SK-N-SH (cell line): Measurements from ENCODE around the gene RICTOR. TPM values are rescaled to one million over a fixed set of nuclear protein-coding genes. Genes with fewer than 3 reads are reported as not detected.

ENCODE experiments used
- CTCF ChIA-PET: fragments of 300-600, 350-600 bp; formaldehyde crosslinking; extraction: SDS; loops from one replicate; lab custom pipeline; 2021; lab: Yijun Ruan, JAX
- POLR2A ChIA-PET: fragments of 350-600 bp; sonication (Branson Sonifier 250); formaldehyde crosslinking; extraction: SDS; loops from one replicate; lab custom pipeline; 2020; ENCODE audit warnings: antibody characterized with exemption, inconsistent platforms; lab: Yijun Ruan, JAX
- DNase-seq: peaks from one replicate; pipeline ENCODE4 v3.0.0; 2012
- H2AFZ ChIP-seq: fragments of 200-600 bp; sonication (generic); 2 replicates; pipeline ENCODE4 v1.8.1; 2016; ENCODE audit warnings: antibody characterized with exemption, mild to moderate bottlenecking, low read depth
- H3F3A ChIP-seq: fragments of 200-600 bp; sonication (generic); replicated peaks from 2 replicates; pipeline ENCODE3; 2016; ENCODE audit warnings: antibody characterized with exemption, mild to moderate bottlenecking; ENCODE audit not compliant: insufficient read depth
- H3K27ac ChIP-seq, 2 experiments: fragments of 200-500 bp in 1 of 2; fragments of 200-600 bp in 1 of 2; sonication (Bioruptor generic) in 1 of 2; sonication (generic), shearing (Covaris generic) in 1 of 2; 2 replicates each; pipeline versions ENCODE4 v1.5.1 to v1.6.1; 2014 to 2016; ENCODE audit warnings: low read depth in 2 of 2, inconsistent platforms in 1 of 2, low read length in 1 of 2, mild to moderate bottlenecking in 1 of 2, mixed read lengths in 1 of 2
- H3K27me3 ChIP-seq: fragments of 200-600 bp; sonication (generic), shearing (Covaris generic); 2 replicates; pipeline ENCODE4 v1.6.1; 2016; ENCODE audit warnings: mixed run types; ENCODE audit not compliant: insufficient read depth
- H3K36me3 ChIP-seq, 2 experiments: fragments of 200-500 bp in 1 of 2; fragments of 200-600 bp in 1 of 2; sonication (Bioruptor generic) in 1 of 2; sonication (generic) in 1 of 2; replicated peaks in 1 of 2; 2 replicates each; pipeline versions ENCODE3 to v1.5.1; 2014 to 2016; ENCODE audit warnings: low read length in 1 of 2, mild to moderate bottlenecking in 1 of 2; ENCODE audit not compliant: insufficient read depth in 2 of 2, control insufficient read depth in 1 of 2
- H3K4me1 ChIP-seq, 2 experiments: fragments of 200-500 bp in 1 of 2; fragments of 200-600 bp in 1 of 2; sonication (Bioruptor generic) in 1 of 2; sonication (generic), shearing (Covaris generic) in 1 of 2; 2 replicates each; pipeline versions ENCODE4 v1.5.1 to v1.6.1; 2014 to 2016; ENCODE audit warnings: low read depth in 1 of 2, low read length in 1 of 2, mixed run types in 1 of 2; ENCODE audit not compliant: insufficient read depth in 2 of 2, control insufficient read depth in 1 of 2
- H3K4me2 ChIP-seq: fragments of 200-600 bp; sonication (generic), shearing (Covaris generic); 2 replicates; pipeline ENCODE4 v1.6.1; 2017; ENCODE audit warnings: mixed run types
- H3K4me3 ChIP-seq, 2 experiments: fragments of 200-500 bp in 1 of 2; fragments of 200-600 bp in 1 of 2; sonication (Bioruptor generic) in 1 of 2; sonication (generic), shearing (Covaris generic) in 1 of 2; 2 replicates each; pipeline versions ENCODE4 v1.5.1 to v1.8.1; 2014 to 2016; ENCODE audit warnings: low read depth in 2 of 2, inconsistent platforms in 1 of 2, low read length in 1 of 2, mild to moderate bottlenecking in 1 of 2, mixed read lengths in 1 of 2, moderate library complexity in 1 of 2
- H3K79me2 ChIP-seq: fragments of 200-600 bp; sonication (generic); 2 replicates; pipeline ENCODE4 v1.8.1; 2017; ENCODE audit warnings: mild to moderate bottlenecking; ENCODE audit not compliant: insufficient read depth
- H3K9ac ChIP-seq: fragments of 200-600 bp; sonication (generic); 2 replicates; pipeline ENCODE4 v1.6.1; 2017; ENCODE audit warnings: mixed run types
- H3K9me2 ChIP-seq: fragments of 200-600 bp; sonication (generic); 2 replicates; pipeline ENCODE4 v1.6.1; 2017; ENCODE audit warnings: mixed run types
- H3K9me3 ChIP-seq: fragments of 200-600 bp; sonication (generic); 2 replicates; pipeline ENCODE4 v1.6.1; 2017; ENCODE audit warnings: mixed run types, mild to moderate bottlenecking, moderate library complexity
- H4K20me1 ChIP-seq: fragments of 200-600 bp; sonication (generic); 2 replicates; pipeline ENCODE4 v1.6.1; 2017; ENCODE audit warnings: mild to moderate bottlenecking, mixed run types; ENCODE audit not compliant: insufficient read depth
- ELF1 ChIP-seq: IDR thresholded peaks from 2 replicates; pipeline ENCODE4 v1.4.0; 2012
- EZH2phosphoT487 ChIP-seq: fragments of 200-600 bp; sonication (generic); IDR thresholded peaks from 2 replicates; pipeline ENCODE4 v1.6.1; 2017; ENCODE audit warnings: low read depth, mixed run types, mild to moderate bottlenecking, antibody characterized with exemption, moderate library complexity, borderline replicate concordance
- GATA2 ChIP-seq: sonication (generic); formaldehyde crosslinking; IDR thresholded peaks from 2 replicates; pipeline ENCODE4 v1.5.0; 2020; ENCODE audit warnings: mild to moderate bottlenecking, missing genetic modification reagents
- JUND ChIP-seq: IDR thresholded peaks from 2 replicates; pipeline ENCODE4 v1.4.0; 2012
- MXI1 ChIP-seq: IDR thresholded peaks from 2 replicates; pipeline ENCODE4 v1.6.1; 2012; ENCODE audit warnings: mild to moderate bottlenecking, low read depth, low read length, improper control_type of control experiment
- NFIC ChIP-seq: IDR thresholded peaks from 2 replicates; pipeline ENCODE4 v1.4.0; 2012; ENCODE audit warnings: borderline replicate concordance
- NRF1 ChIP-seq: IDR thresholded peaks from 2 replicates; pipeline ENCODE4 v1.6.1; 2012; ENCODE audit warnings: low read depth, mild to moderate bottlenecking, low read length
- PBX3 ChIP-seq: IDR thresholded peaks from 2 replicates; pipeline ENCODE4; 2012
- RAD21 ChIP-seq: IDR thresholded peaks from 2 replicates; pipeline ENCODE4 v1.6.1; 2012; ENCODE audit warnings: mild to moderate bottlenecking, low read length
- RCOR1 ChIP-seq: fragments of 150-350 bp; IDR thresholded peaks from 2 replicates; pipeline ENCODE4 v1.6.1; 2017; ENCODE audit warnings: antibody characterized with exemption, low read length
- RFX5 ChIP-seq: IDR thresholded peaks from 2 replicates; pipeline ENCODE4 v1.6.1; 2012; ENCODE audit warnings: mild to moderate bottlenecking, improper control_type of control experiment, low read length
- RXRA ChIP-seq: IDR thresholded peaks from 2 replicates; pipeline ENCODE4 v1.4.0; 2012; ENCODE audit warnings: low read depth, mild to moderate bottlenecking, borderline replicate concordance
- SIN3A ChIP-seq: IDR thresholded peaks from 2 replicates; pipeline ENCODE4 v1.6.1; 2012; ENCODE audit warnings: low read depth, mild to moderate bottlenecking, low read length, moderate library complexity, borderline replicate concordance
- SMC3 ChIP-seq: IDR thresholded peaks from 2 replicates; pipeline ENCODE4 v1.6.1; 2012; ENCODE audit warnings: low read depth, low read length, improper control_type of control experiment
- TAF1 ChIP-seq: IDR thresholded peaks from 2 replicates; pipeline ENCODE4 v1.6.1; 2012; ENCODE audit warnings: low read depth, mild to moderate bottlenecking, low read length, moderate library complexity, borderline replicate concordance
- TEAD4 ChIP-seq: IDR thresholded peaks from 2 replicates; pipeline ENCODE4 v1.4.0; 2012; ENCODE audit warnings: mild to moderate bottlenecking, borderline replicate concordance; ENCODE audit not compliant: insufficient read depth
- USF2 ChIP-seq: fragments of 150-350 bp; IDR thresholded peaks from 2 replicates; pipeline ENCODE4 v1.6.1; 2017; ENCODE audit warnings: antibody characterized with exemption, low read length, low read depth, borderline replicate concordance
- YY1 ChIP-seq: IDR thresholded peaks from 2 replicates; pipeline ENCODE4 v1.4.0; 2012; ENCODE audit warnings: low read depth, mild to moderate bottlenecking
- WGBS: methylation state at CpG from one replicate; pipeline ENCODE4 v1.1.6; 2017; ENCODE audit warnings: low lambda C conversion rate; 5-methylcytosine and 5-hydroxymethylcytosine counted together
- polyA plus RNA-seq, 3 experiments: library from polyadenylated mRNA; depleted of rRNA; stranded (reverse); fragments of >200 nt; gene quantifications; 2 replicates each; pipeline ENCODE4 v1.2.3, GENCODE V29; 2012
- TF ChIP-seq, protein P1 (sequence below): fragments of 200-600 bp; sonication (generic); IDR thresholded peaks from 2 replicates; pipeline ENCODE4 v1.6.1; 2017; ENCODE audit warnings: antibody characterized with exemption, mild to moderate bottlenecking, moderate library complexity
- TF ChIP-seq, protein P2 (sequence below): IDR thresholded peaks from 2 replicates; pipeline ENCODE4 v1.4.0; 2012; ENCODE audit warnings: low read depth, borderline replicate concordance

The RICTOR gene
- polyA plus RNA-seq, 1 of the 3 experiments (the other 2 are of a cell fraction), result 1.6 TPM

GRCh38 chr5:39020458-39020857 lies 53.7 kb downstream of the RICTOR start:
- Histone ChIP-seq H3K4me2 (no peak overlapping the region), H3K27ac (no peak overlapping the region), H3K4me1 (peaks cover 4 to 10% of the 10 kb centered on the region in 2 experiments; a peak in 3 of 4 replicates), H3K9ac (no peak overlapping the region), H4K20me1 (peaks cover 18% of the 10 kb centered on the region)
- TF ChIP-seq JUND, result no peak
- no peak for TF ChIP-seq USF2
- TF ChIP-seq EZH2phosphoT487, result no peak
- no peak for TF ChIP-seq MXI1
- no peak for TF ChIP-seq NRF1
- TF ChIP-seq RCOR1, result no peak
- no peak for TF ChIP-seq SMC3
- TF ChIP-seq GATA2 (CRISPR knock-in tag), result no peak
- TF ChIP-seq PBX3, result no peak
- no peak for TF ChIP-seq TEAD4
- no peak for TF ChIP-seq YY1
- TF ChIP-seq, all 33 proteins: peak for 0
- no peaks in the 10 kb centered on the region for H3K27me3 ChIP-seq
- no peak overlapping the region for H3K4me3 ChIP-seq
- WGBS, result 95% methylated on average over 3 of the region's 3 CpGs
- peaks cover 13% of the 10 kb centered on the region for H3F3A ChIP-seq
- CTCF ChIA-PET, result no interaction called here
- POLR2A ChIA-PET, result no interaction called here
- peaks cover 16% of the 10 kb centered on the region for H3K79me2 ChIP-seq
- no peaks in the 10 kb centered on the region for H3K9me2 ChIP-seq
- no peaks in the 10 kb centered on the region for H3K9me3 ChIP-seq
- H2AFZ ChIP-seq, result no peak overlapping the region
- no peak for DNase-seq
- peaks cover 5 to 9% of the 10 kb centered on the region in 2 experiments for H3K36me3 ChIP-seq

DNA sequence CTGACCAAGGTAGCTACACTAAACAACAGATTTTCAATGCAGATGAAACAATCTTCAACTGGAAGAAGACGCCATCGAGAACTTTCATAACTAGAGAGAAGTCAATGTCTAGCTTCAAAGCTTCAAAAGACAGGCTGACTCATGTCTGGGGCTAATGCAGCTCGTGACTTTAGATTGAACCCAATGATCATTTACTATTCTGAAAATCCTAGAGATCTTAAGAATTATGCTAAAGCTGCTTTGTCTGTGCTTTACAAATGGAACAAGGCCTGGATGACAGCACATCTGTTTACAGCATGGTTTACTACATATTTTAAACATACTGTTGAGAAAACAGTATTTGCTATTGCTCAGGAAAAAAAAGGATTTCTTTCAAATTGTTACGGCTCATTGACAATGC lies 54.9 kb downstream of the RICTOR start:
- H2AFZ ChIP-seq, result no peak overlapping the region
- peaks cover 8% of the 10 kb centered on the region; the same call in 1 of the 2 replicates for H4K20me1 ChIP-seq
- H3K4me3 ChIP-seq, result no peak overlapping the region
- H3K79me2 ChIP-seq, result peaks cover 16% of the 10 kb centered on the region
- H3K9ac ChIP-seq, result no peak overlapping the region
- peaks cover 4 to 13% of the 10 kb centered on the region in 2 experiments; a peak in 3 of 4 replicates for H3K4me1 ChIP-seq
- ChIA-PET POLR2A (no interaction called here), CTCF (interaction anchor here (1.5 kb wide), 1 partner anchor 62 kb away, joined by 5 read pairs; no protein-coding TSS in a partner anchor)
- no peak overlapping the region for H3K4me2 ChIP-seq
- DNase-seq, result no peak
- WGBS, result 98% methylated on average over 4 of the region's 4 CpGs
- peaks cover 20% of the 10 kb centered on the region for H3F3A ChIP-seq
- no peaks in the 10 kb centered on the region for H3K27me3 ChIP-seq
- no peaks in the 10 kb centered on the region for H3K9me3 ChIP-seq
- no peaks in the 10 kb centered on the region for H3K9me2 ChIP-seq
- no peak overlapping the region for H3K27ac ChIP-seq
- peaks cover 5 to 9% of the 10 kb centered on the region in 2 experiments for H3K36me3 ChIP-seq
- TF ChIP-seq SMC3 (no peak), RAD21 (no peak), ELF1 (no peak), TEAD4 (no peak), TAF1 (no peak), RFX5 (no peak), RCOR1 (no peak), SIN3A (no peak), NFIC (no peak), RXRA (no peak)
- TF ChIP-seq, protein P1, sequence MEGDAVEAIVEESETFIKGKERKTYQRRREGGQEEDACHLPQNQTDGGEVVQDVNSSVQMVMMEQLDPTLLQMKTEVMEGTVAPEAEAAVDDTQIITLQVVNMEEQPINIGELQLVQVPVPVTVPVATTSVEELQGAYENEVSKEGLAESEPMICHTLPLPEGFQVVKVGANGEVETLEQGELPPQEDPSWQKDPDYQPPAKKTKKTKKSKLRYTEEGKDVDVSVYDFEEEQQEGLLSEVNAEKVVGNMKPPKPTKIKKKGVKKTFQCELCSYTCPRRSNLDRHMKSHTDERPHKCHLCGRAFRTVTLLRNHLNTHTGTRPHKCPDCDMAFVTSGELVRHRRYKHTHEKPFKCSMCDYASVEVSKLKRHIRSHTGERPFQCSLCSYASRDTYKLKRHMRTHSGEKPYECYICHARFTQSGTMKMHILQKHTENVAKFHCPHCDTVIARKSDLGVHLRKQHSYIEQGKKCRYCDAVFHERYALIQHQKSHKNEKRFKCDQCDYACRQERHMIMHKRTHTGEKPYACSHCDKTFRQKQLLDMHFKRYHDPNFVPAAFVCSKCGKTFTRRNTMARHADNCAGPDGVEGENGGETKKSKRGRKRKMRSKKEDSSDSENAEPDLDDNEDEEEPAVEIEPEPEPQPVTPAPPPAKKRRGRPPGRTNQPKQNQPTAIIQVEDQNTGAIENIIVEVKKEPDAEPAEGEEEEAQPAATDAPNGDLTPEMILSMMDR, result no peak
- TF ChIP-seq, protein P2, sequence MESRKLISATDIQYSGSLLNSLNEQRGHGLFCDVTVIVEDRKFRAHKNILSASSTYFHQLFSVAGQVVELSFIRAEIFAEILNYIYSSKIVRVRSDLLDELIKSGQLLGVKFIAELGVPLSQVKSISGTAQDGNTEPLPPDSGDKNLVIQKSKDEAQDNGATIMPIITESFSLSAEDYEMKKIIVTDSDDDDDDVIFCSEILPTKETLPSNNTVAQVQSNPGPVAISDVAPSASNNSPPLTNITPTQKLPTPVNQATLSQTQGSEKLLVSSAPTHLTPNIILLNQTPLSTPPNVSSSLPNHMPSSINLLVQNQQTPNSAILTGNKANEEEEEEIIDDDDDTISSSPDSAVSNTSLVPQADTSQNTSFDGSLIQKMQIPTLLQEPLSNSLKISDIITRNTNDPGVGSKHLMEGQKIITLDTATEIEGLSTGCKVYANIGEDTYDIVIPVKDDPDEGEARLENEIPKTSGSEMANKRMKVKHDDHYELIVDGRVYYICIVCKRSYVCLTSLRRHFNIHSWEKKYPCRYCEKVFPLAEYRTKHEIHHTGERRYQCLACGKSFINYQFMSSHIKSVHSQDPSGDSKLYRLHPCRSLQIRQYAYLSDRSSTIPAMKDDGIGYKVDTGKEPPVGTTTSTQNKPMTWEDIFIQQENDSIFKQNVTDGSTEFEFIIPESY, result no peak
